Activated CD4-positive, alpha-beta T cell treated with anti-CD3 and anti-CD28 coated beads, Interleukin-2, amount 10 ng/mL, durations not matched to agents 7 days and 5 days (primary cell): ENCODE data around the gene SOS1. TPM values are rescaled to one million over a fixed set of nuclear protein-coding genes. Genes with fewer than 3 reads are reported as not detected.
A peak's percentile ranks its signal among the peaks of the same experiment; 100 is the strongest.

Experiments
- CTCF ChIA-PET: fragments of 350-600 bp; sonication (Branson Sonifier 250); formaldehyde crosslinking; loops from one replicate; lab custom pipeline; 2021; ENCODE audit warnings: antibody characterized with exemption; lab: Charles Lee
- POLR2A ChIA-PET: fragments of 350-600 bp; sonication (Branson Sonifier 250); formaldehyde crosslinking; loops from one replicate; lab custom pipeline; 2021; ENCODE audit warnings: antibody characterized with exemption; lab: Charles Lee
- DNase-seq: peaks from one replicate; pipeline ENCODE4 v3.0.0-alpha.2; 2020
- H3K27ac Mint-ChIP-seq: one replicate; pipeline ENCODE4 v1.8.0; 2021; ENCODE audit warnings: mild to moderate bottlenecking, moderate library complexity, mixed read lengths
- H3K27me3 Mint-ChIP-seq: one replicate; pipeline ENCODE4 v1.8.0; 2021; ENCODE audit warnings: mixed read lengths
- H3K36me3 Mint-ChIP-seq: one replicate; pipeline ENCODE4 v1.8.0; 2021; ENCODE audit warnings: low read depth, mixed read lengths
- H3K4me1 Mint-ChIP-seq: one replicate; pipeline ENCODE4 v1.8.0; 2021; ENCODE audit warnings: mixed read lengths
- H3K4me3 Mint-ChIP-seq: one replicate; pipeline ENCODE4 v1.8.0; 2021; ENCODE audit warnings: mild to moderate bottlenecking, moderate library complexity, mixed read lengths
- H3K9me3 Mint-ChIP-seq: one replicate; pipeline ENCODE4 v1.8.0; 2021; ENCODE audit warnings: mixed read lengths
- total RNA-seq, 2 experiments: library from RNA; stranded (reverse); gene quantifications; one replicate each; pipeline ENCODE4 v1.2.3, GENCODE V29; 2021

SOS1 gene
- total RNA-seq, 2 experiments from 2014 or later = 204 to 209 TPM

- Mint-ChIP-seq H3K36me3 (peaks cover 18% of the 10 kb centered on the region), H3K4me3 (peak overlapping the region; percentile 21), H3K4me1 (peaks cover 83% of the 10 kb centered on the region), H3K27me3 (no peaks in the 10 kb centered on the region), H3K9me3 (peaks cover 6% of the 10 kb centered on the region), H3K27ac (peak overlapping the region; percentile 92)
- DNase-seq = peak; percentile 24
- ChIA-PET CTCF (interaction anchor here (1.1 to 1.9 kb wide), 2 partner anchors 9 to 11 kb away, joined by 5 to 11 read pairs; no protein-coding TSS in a partner anchor), POLR2A (no interaction called here)
These were observed 14.9 kb upstream of the SOS1 start for GRCh38 chr2:39135690-39136259.

- peaks cover 25% of the 10 kb centered on the region for H3K36me3 Mint-ChIP-seq
- H3K4me1 Mint-ChIP-seq = peaks cover 82% of the 10 kb centered on the region
- ChIA-PET POLR2A (no interaction called here), CTCF (interaction anchor here (0.6 to 2.1 kb wide), 5 partner anchors 9 to 56 kb away, joined by 4 to 10 read pairs (median 4); no protein-coding TSS in a partner anchor)
- peak overlapping the region; percentile 65 for H3K27ac Mint-ChIP-seq
- no peak for DNase-seq
- H3K27me3 Mint-ChIP-seq = no peaks in the 10 kb centered on the region
- no peak overlapping the region for H3K4me3 Mint-ChIP-seq
- peaks cover 11% of the 10 kb centered on the region for H3K9me3 Mint-ChIP-seq
These were observed 12.5 kb upstream of the SOS1 start for GRCh38 chr2:39133215-39133851.

- POLR2A ChIA-PET = no interaction called here
These were observed 8.1 kb upstream of the SOS1 start for GRCh38 chr2:39128919-39129391.

GRCh38 chr2:39127973-39128372, 7.1 kb upstream of the SOS1 start:
- H3K27me3 Mint-ChIP-seq = no peaks in the 10 kb centered on the region
- peak overlapping the region; percentile 10 for H3K4me3 Mint-ChIP-seq
- H3K27ac Mint-ChIP-seq = peak overlapping the region; percentile 99
- peak; percentile 75 for DNase-seq
- peaks cover 77% of the 10 kb centered on the region for H3K4me1 Mint-ChIP-seq
- peaks cover 25% of the 10 kb centered on the region for H3K36me3 Mint-ChIP-seq
- POLR2A ChIA-PET = interaction anchor here (0.7 kb wide), 1 partner anchor 33 kb away, joined by 3 read pairs; no protein-coding TSS in a partner anchor
- CTCF ChIA-PET = interaction anchor here (0.6 to 2.1 kb wide), 9 partner anchors 8 to 221 kb away, joined by 3 to 10 read pairs (median 4); no protein-coding TSS in a partner anchor
- H3K9me3 Mint-ChIP-seq = peaks cover 6% of the 10 kb centered on the region

More at GRCh38 chr2:39128919-39129391, 8.1 kb upstream of the SOS1 start:
- Mint-ChIP-seq H3K27me3 (no peaks in the 10 kb centered on the region), H3K9me3 (peaks cover 9% of the 10 kb centered on the region), H3K4me1 (peaks cover 78% of the 10 kb centered on the region), H3K36me3 (peaks cover 23% of the 10 kb centered on the region), H3K27ac (peak overlapping the region; percentile 99), H3K4me3 (peak overlapping the region; percentile 10)
- DNase-seq = peak; percentile 86
- CTCF ChIA-PET = interaction anchor here (1.0 to 2.1 kb wide), 4 partner anchors 9 to 99 kb away, joined by 4 to 10 read pairs (median 4); partner anchors contain the start of gene SOS1

- Mint-ChIP-seq H3K4me1 (peaks cover 64% of the 10 kb centered on the region), H3K27me3 (no peaks in the 10 kb centered on the region), H3K4me3 (peak overlapping the region; percentile 95), H3K9me3 (no peaks in the 10 kb centered on the region), H3K27ac (peak overlapping the region; percentile 97), H3K36me3 (peaks cover 22% of the 10 kb centered on the region)
- ChIA-PET POLR2A (interaction anchor here (0.6 to 1.0 kb wide), 5 partner anchors 17 to 110 kb away, joined by 3 to 4 read pairs (median 3); no protein-coding TSS in a partner anchor), CTCF (interaction anchor here (0.6 to 2.6 kb wide), 13 partner anchors 9 to 201 kb away, joined by 3 to 23 read pairs (median 4); no protein-coding TSS in a partner anchor)
- peak; percentile 40 for DNase-seq
These were observed 3.9 kb upstream of the SOS1 start for GRCh38 chr2:39124746-39125057.

- Mint-ChIP-seq H3K4me1 (peaks cover 59% of the 10 kb centered on the region), H3K27me3 (no peaks in the 10 kb centered on the region), H3K27ac (peak overlapping the region; percentile 97), H3K36me3 (peaks cover 24% of the 10 kb centered on the region), H3K4me3 (peak overlapping the region; percentile 95), H3K9me3 (no peaks in the 10 kb centered on the region)
- POLR2A ChIA-PET = interaction anchor here (0.6 to 1.0 kb wide), 4 partner anchors 16 to 110 kb away, joined by 3 to 4 read pairs (median 3); no protein-coding TSS in a partner anchor
- peak; percentile 97 for DNase-seq
- CTCF ChIA-PET = interaction anchor here (0.6 to 2.6 kb wide), 14 partner anchors 9 to 200 kb away, joined by 3 to 23 read pairs (median 4); no protein-coding TSS in a partner anchor
These were observed 3.3 kb upstream of the SOS1 start for GRCh38 chr2:39124000-39124745.

GRCh38 chr2:39123436-39123999, 2.7 kb upstream of the SOS1 start:
- H3K36me3 Mint-ChIP-seq = peaks cover 28% of the 10 kb centered on the region
- H3K9me3 Mint-ChIP-seq = no peaks in the 10 kb centered on the region
- POLR2A ChIA-PET = no interaction called here
- H3K4me1 Mint-ChIP-seq = peaks cover 55% of the 10 kb centered on the region
- peak overlapping the region; percentile 97 for H3K27ac Mint-ChIP-seq
- CTCF ChIA-PET = interaction anchor here (0.9 to 2.6 kb wide), 11 partner anchors 10 to 176 kb away, joined by 3 to 23 read pairs (median 4); no protein-coding TSS in a partner anchor
- peak overlapping the region; percentile 95 for H3K4me3 Mint-ChIP-seq
- DNase-seq = no peak
- H3K27me3 Mint-ChIP-seq = no peaks in the 10 kb centered on the region

GRCh38 chr2:39121523-39122063, 742 bp upstream of the SOS1 start:
- peak; percentile 27 for DNase-seq
- H3K27ac Mint-ChIP-seq = peak overlapping the region; percentile 97
- H3K9me3 Mint-ChIP-seq = no peaks in the 10 kb centered on the region
- ChIA-PET CTCF (interaction anchor here (0.9 to 4.5 kb wide), 4 partner anchors 65 to 414 kb away, joined by 3 to 49 read pairs (median 3); no protein-coding TSS in a partner anchor), POLR2A (interaction anchor here (0.6 to 1.3 kb wide), 2 partner anchors 108 to 370 kb away, joined by 3 to 8 read pairs; partner anchors contain the start of gene SRSF7)
- H3K4me3 Mint-ChIP-seq = peak overlapping the region; percentile 89
- peaks cover 48% of the 10 kb centered on the region for H3K36me3 Mint-ChIP-seq
- peaks cover 51% of the 10 kb centered on the region for H3K4me1 Mint-ChIP-seq
- H3K27me3 Mint-ChIP-seq = no peaks in the 10 kb centered on the region

- Mint-ChIP-seq H3K9me3 (no peaks in the 10 kb centered on the region), H3K27ac (no peak overlapping the region), H3K4me1 (peaks cover 55% of the 10 kb centered on the region), H3K36me3 (peaks cover 59% of the 10 kb centered on the region), H3K27me3 (no peaks in the 10 kb centered on the region), H3K4me3 (no peak overlapping the region)
- ChIA-PET CTCF (interaction anchor here (0.7 to 4.5 kb wide), 12 partner anchors 8 to 413 kb away, joined by 3 to 49 read pairs (median 3); no protein-coding TSS in a partner anchor), POLR2A (interaction anchor here (0.5 to 1.5 kb wide), 5 partner anchors 57 to 109 kb away, joined by 3 to 8 read pairs (median 5); no protein-coding TSS in a partner anchor)
- no peak for DNase-seq
These were observed 405 bp downstream of the SOS1 start for GRCh38 chr2:39120521-39120770.

GRCh38 chr2:39119732-39120520, 925 bp downstream of the SOS1 start:
- peak; percentile 59 for DNase-seq
- H3K36me3 Mint-ChIP-seq = peaks cover 62% of the 10 kb centered on the region
- peak overlapping the region; percentile 93 for H3K27ac Mint-ChIP-seq
- H3K4me1 Mint-ChIP-seq = peaks cover 52% of the 10 kb centered on the region
- POLR2A ChIA-PET = interaction anchor here (0.5 to 1.5 kb wide), 5 partner anchors 57 to 110 kb away, joined by 3 to 8 read pairs (median 5); no protein-coding TSS in a partner anchor
- CTCF ChIA-PET = interaction anchor here (0.7 to 4.5 kb wide), 11 partner anchors 8 to 196 kb away, joined by 3 to 49 read pairs (median 3); no protein-coding TSS in a partner anchor
- H3K27me3 Mint-ChIP-seq = no peaks in the 10 kb centered on the region
- peak overlapping the region; percentile 95 for H3K4me3 Mint-ChIP-seq
- no peaks in the 10 kb centered on the region for H3K9me3 Mint-ChIP-seq
